Eye (tissue), 1 donor: ENCODE results near the gene ATF6.

Source experiments
- DNase-seq: peaks from one replicate; pipeline ENCODE4 v3.0.0-alpha.2; 2015

ATF6 gene

DNA sequence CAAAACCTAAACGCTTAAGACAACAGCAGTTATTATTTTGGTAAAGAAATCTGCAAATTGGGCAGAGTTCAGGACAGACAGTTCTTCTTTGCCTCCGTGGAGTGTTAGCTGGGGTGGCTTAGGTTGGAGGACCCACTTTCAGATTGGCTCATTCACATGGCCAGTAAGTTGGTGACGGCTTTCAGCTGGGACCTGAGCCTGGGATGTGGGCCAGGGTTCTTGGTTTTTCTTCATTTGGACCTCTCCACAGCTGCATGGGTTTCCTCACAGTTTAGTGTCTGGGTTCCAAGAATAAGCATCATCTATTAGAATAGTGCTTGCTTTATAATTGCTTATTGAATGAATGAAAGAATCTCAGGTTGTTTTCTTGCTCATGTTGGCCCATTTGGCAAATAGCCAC lies 72.2 kb downstream of the ATF6 start:
- DNase-seq, result no peak

DNA sequence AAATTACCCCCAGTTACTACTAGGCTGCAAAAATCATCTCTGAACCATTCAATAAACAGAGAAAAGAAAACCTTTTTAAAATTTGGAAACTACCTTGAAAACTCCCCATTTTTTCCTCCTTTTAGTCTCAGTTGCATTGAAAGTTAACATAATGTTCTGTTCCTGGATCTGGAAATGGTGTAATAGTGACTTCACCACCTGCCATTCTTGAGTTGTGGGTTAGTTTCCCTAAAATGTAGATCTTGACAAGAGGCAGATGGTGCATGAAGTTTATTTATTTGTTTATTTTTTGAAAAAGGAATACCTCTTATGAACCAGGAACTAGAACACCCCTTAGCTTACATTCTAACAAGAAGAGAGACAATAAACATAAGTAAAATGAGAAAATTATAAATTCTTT lies 72.8 kb downstream of the ATF6 start:
- DNase-seq, result no peak

GRCh38 chr1:161839591-161839990 lies 73.5 kb downstream of the ATF6 start:
- no peak for DNase-seq

GRCh38 chr1:161840363-161840762 lies 74.2 kb downstream of the ATF6 start:
- DNase-seq, result peak; percentile 21

GRCh38 chr1:161843156-161843555 lies 77.0 kb downstream of the ATF6 start:
- no peak for DNase-seq

DNA sequence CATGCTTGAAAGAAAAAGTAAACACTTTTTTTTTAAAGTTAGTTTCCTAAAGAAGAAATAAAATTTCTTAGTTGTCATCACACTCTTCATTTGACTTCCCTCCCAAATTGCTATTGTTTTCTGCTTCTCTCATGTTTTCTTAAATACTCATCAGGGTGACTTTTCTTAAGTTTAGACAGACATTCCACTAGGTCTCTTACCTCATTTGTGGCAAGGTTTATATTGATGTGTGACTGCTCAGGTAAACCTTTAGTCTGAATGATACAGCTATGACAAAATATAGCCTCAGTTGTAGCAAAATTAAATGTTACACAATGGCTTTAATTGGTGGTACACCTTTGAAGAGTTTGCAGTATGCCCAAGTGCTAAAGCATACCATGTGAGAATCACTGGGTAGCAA lies 78.6 kb downstream of the ATF6 start:
- DNase-seq, result no peak

- DNase-seq, result peak; percentile 17
Measured at GRCh38 chr1:161848676-161849075, 82.6 kb downstream of the ATF6 start.

DNA sequence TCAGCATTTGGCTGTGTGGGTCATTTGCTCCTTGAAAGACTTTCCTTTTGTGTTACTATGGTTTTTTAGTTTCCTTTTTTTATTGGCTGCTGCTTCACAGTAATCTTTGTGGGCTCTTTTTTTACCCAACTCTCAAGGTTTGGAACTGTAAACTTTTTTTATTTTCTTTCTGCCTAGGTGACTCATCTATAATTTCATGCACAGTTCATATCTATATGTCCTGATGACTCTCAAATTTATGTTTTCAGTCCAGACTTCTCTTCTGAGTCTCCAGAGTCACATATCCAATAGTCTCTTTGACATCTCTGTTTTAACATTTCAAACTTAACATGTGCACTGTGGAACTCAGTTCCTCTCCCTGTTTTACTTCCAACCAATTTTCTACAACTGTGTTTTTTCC lies 83.4 kb downstream of the ATF6 start:
- DNase-seq, result no peak

- DNase-seq, result no peak
Measured at GRCh38 chr1:161855260-161855659, 89.1 kb downstream of the ATF6 start.

DNA sequence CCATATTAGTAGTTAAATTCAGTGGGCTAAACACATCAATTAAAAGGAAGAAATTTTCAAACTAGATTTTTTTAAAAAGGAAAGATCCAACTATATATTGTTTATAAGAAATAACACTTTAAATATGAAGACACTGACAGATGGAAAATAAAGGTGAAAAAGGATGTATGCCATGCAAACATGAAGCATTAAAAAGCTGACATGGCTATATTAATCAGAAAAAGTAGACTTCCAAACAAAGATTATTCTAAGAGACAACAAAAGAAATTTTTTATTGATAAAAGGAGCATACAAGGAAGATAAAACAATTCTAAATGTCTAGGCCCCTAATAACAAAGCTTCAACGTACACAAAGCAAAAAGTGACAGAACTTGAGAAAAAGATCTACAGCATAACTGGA lies 92.2 kb downstream of the ATF6 start:
- no peak for DNase-seq

- DNase-seq, result no peak
Measured at GRCh38 chr1:161863549-161863948, 97.4 kb downstream of the ATF6 start.

DNA sequence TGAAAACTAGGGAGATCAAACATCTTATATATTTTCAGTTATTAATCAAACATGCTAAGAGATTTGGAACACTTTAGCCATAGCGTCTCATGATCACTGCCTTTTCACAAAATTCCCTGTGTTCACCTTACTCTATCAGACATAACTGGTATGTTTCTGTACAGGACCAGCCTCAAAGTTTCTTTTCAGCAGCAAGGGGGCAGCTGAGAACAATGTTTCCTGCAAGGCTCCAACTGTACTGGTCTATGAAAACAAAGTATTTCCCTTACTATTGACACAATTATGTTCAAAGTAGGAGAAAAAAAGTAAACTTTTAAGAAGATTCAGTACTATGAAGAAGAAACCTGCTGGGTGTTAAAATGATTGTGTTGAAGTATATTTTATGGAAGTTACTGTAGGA lies 98.5 kb downstream of the ATF6 start:
- DNase-seq, result peak; percentile 30

GRCh38 chr1:161866241-161866640 lies 100.1 kb downstream of the ATF6 start:
- DNase-seq, result no peak

- DNase-seq, result no peak
Measured at GRCh38 chr1:161868832-161869231, 102.7 kb downstream of the ATF6 start.

- no peak for DNase-seq
Measured at GRCh38 chr1:161869291-161869690, 103.2 kb downstream of the ATF6 start.

GRCh38 chr1:161872506-161872905 lies 106.4 kb downstream of the ATF6 start:
- DNase-seq, result no peak

DNA sequence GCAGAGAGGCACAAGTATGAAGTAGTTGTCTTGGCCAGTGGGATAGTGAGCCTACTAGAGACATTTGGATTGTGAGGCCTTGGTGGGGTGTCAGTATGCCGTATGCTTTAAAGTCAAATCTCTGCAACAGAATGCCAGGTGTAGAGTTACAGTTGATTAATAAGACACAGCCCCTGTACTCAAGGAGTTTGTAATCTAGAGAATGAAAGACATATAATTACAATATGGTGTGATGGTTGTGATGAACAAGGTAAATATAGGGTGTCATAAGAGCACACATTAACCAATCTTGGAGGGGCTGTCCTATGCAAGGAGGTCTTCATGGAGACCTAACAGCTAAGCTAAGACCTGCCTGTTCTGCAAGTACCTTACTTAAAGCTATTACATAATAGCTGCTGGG lies 113.1 kb downstream of the ATF6 start:
- DNase-seq, result no peak

GRCh38 chr1:161884475-161884874 lies 118.4 kb downstream of the ATF6 start:
- DNase-seq, result no peak

GRCh38 chr1:161885003-161885402 lies 118.9 kb downstream of the ATF6 start:
- peak; percentile 47 for DNase-seq

DNA sequence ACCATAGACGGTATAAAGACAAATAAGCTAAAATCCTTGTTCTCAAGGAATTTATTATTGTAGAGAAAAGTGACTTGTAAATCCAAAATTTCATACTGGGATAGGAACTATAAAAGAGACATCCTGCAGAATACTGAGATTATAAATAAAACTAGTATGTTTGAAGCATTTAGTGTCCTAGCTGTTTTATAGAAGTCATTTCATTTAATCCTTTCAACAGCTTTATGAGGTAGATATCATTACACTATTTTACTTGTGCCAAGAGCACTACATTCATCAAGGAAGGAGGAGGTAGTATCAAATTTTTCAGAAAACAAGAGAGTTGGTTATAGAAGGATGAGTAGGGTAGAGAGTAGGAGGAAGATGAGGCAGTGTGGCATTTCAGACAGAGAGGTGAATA lies 119.6 kb downstream of the ATF6 start:
- DNase-seq, result no peak

DNA sequence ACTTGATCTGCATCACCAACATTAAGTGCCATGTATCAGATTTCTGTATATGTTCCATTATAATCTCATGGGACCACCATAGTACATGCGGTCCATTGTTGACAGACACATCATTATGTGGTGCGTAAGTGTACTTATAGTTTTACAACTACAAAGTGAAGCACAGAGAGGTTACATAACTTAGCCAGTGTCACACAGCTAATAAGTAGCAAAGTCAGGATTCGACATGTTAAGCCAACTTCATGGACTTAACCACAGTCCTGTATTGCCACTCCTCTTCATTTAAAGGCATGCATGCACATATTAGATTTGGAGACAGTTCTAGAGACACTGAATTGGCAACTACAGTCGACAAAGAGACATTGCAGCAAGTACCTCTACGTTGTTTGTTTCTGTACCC lies 120.5 kb downstream of the ATF6 start:
- DNase-seq, result no peak

- DNase-seq, result no peak
Measured at GRCh38 chr1:161887730-161888287, 121.7 kb downstream of the ATF6 start.

DNA sequence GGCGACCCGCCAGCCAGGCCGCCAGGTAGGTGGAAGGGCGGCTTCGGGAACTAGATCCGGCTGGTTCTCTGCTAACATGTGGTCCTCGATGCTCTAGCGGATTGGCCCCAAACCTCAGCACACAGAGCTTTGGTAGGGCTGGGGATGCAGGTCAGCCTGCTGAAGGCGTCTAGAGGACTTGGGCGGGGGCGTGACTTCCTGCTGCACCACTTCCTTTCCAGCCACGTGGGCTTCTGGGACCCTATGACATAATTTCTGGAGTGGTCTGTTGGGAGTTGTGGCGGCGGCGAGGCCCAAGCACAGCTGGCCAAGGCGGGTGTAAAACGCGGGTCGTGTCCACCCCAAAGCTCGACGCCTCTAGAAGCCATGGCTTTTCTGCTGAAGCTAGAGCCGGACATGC lies 124.5 kb downstream of the ATF6 start:
- DNase-seq, result no peak

GRCh38 chr1:161899091-161899490 lies 133.0 kb downstream of the ATF6 start:
- no peak for DNase-seq

- no peak for DNase-seq
Measured at GRCh38 chr1:161900160-161900559, 134.0 kb downstream of the ATF6 start.

GRCh38 chr1:161902182-161902581 lies 136.1 kb downstream of the ATF6 start:
- DNase-seq, result no peak
